Transverse colon (tissue), 3 donors: Measurements from ENCODE around the gene FAM241A.

ENCODE experiments used
- POLR2A ChIP-seq: fragments of 450-650 bp; IDR thresholded peaks from one replicate; pipeline ENCODE4 v1.6.1; 2016; ENCODE audit warnings: antibody characterized with exemption, mild to moderate bottlenecking, moderate library complexity
- TF ChIP-seq, protein P1 (sequence below), 5 experiments: fragments of 200-600 bp in 3 of 5; fragments of 450-650 bp in 2 of 5; sonication (generic) in 3 of 5; IDR thresholded peaks; 1 replicate in 2 of 5; 2 replicates in 3 of 5; pipeline ENCODE4 v1.5.1; 2016 to 2017; ENCODE audit warnings: antibody characterized with exemption in 5 of 5, inconsistent platforms in 3 of 5, mild to moderate bottlenecking in 2 of 5, moderate library complexity in 1 of 5

DNA sequence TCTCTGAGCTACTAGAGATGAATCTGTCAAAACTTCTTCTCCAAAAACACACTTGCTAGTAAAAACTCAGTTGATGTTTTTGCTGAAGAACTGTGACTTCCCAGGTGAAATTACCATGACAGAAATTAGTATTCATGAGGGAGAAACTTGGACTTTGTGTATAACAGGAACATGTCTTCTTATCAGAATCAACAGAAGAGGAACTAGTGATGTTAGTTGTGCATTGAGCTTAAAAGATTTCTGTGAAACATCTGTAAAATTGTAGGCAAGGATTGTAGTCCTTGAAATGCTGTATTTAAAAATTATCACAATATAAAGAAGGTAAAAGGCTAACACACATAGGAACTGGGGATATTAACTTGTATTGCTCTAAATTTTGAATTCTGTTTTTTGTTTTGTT, 11.3 kb downstream of the FAM241A start:
- TF ChIP-seq, protein P1, sequence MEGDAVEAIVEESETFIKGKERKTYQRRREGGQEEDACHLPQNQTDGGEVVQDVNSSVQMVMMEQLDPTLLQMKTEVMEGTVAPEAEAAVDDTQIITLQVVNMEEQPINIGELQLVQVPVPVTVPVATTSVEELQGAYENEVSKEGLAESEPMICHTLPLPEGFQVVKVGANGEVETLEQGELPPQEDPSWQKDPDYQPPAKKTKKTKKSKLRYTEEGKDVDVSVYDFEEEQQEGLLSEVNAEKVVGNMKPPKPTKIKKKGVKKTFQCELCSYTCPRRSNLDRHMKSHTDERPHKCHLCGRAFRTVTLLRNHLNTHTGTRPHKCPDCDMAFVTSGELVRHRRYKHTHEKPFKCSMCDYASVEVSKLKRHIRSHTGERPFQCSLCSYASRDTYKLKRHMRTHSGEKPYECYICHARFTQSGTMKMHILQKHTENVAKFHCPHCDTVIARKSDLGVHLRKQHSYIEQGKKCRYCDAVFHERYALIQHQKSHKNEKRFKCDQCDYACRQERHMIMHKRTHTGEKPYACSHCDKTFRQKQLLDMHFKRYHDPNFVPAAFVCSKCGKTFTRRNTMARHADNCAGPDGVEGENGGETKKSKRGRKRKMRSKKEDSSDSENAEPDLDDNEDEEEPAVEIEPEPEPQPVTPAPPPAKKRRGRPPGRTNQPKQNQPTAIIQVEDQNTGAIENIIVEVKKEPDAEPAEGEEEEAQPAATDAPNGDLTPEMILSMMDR (IDR thresholded peaks at IDR 0.05) = no peak
- no peak for TF ChIP-seq POLR2A
